Peyer's patch (tissue), 4 donors: ENCODE results near the gene HAND2. TPM values are rescaled to one million over a fixed set of nuclear protein-coding genes. Genes with fewer than 3 reads are reported as not detected.

ENCODE experiments used
- DNase-seq, 3 donors: peaks; one replicate each; pipeline ENCODE4 v3.0.0-alpha.2; 2017 to 2019
- H3K27ac ChIP-seq, 4 donors: fragments of 200-600 bp; sonication (generic); one replicate each; pipeline ENCODE4 v1.5.1; 2016 to 2019
- H3K27me3 ChIP-seq, 2 donors: fragments of 200-600 bp; sonication (generic); one replicate each; pipeline ENCODE4 v1.5.1; 2019
- H3K36me3 ChIP-seq, 3 donors: fragments of 200-600 bp; sonication (generic); one replicate each; pipeline ENCODE4 v1.5.1; 2016 to 2019
- H3K4me1 ChIP-seq, 4 donors: fragments of 200-600 bp; sonication (generic); one replicate each; pipeline ENCODE4 v1.5.1; 2016 to 2019
- H3K4me3 ChIP-seq, 4 donors: fragments of 200-600 bp; sonication (generic); 1 replicate in 3 of 4; 2 replicates in 1 of 4; pipeline ENCODE4 v1.5.1; 2016 to 2019; ENCODE audit warnings: mild to moderate bottlenecking in 1 of 4
- H3K9me3 ChIP-seq, 4 donors: fragments of 200-600 bp; sonication (generic); one replicate each; pipeline ENCODE4 v1.5.1; 2016 to 2019; ENCODE audit warnings: mild to moderate bottlenecking in 1 of 4
- CTCF ChIP-seq, 6 experiments: fragments of 450-650 bp in 4 of 6; fragments of 200-600 bp in 2 of 6; sonication (generic) in 1 of 6; IDR thresholded peaks; one replicate each; pipeline ENCODE4 v1.5.1; 2017 to 2019; ENCODE audit warnings: antibody characterized with exemption in 6 of 6, mild to moderate bottlenecking in 3 of 6, moderate library complexity in 1 of 6
- POLR2A ChIP-seq, 2 donors: fragments of 450-650 bp; IDR thresholded peaks; one replicate each; pipeline ENCODE4 v1.5.1; 2017; ENCODE audit warnings: antibody characterized with exemption in 2 of 2, mild to moderate bottlenecking in 2 of 2, moderate library complexity in 2 of 2
- total RNA-seq, 4 donors: library from RNA; depleted of rRNA; stranded (reverse); fragments of >200 nt; gene quantifications; one replicate each; pipeline ENCODE4 v1.1.0, GENCODE V29; 2016

HAND2 gene
- total RNA-seq, 4 donors from 2014 or later, result 4.9 to 40.4 (median 9.1) TPM; not detected in 1

- Histone ChIP-seq H3K27ac (no peak overlapping the region), H3K9me3 (no peaks in the 10 kb centered on the region), H3K27me3 (no peaks in the 10 kb centered on the region), H3K36me3 (no peaks in the 10 kb centered on the region), H3K4me1 (no peaks in the 10 kb centered on the region), H3K4me3 (no peak overlapping the region)
- DNase-seq, result no peak
- TF ChIP-seq POLR2A (IDR thresholded peaks at IDR 0.05) (no peak), CTCF (IDR thresholded peaks at IDR 0.05) (no peak)
These were observed 43.3 kb upstream of the HAND2 start for GRCh38 chr4:173573286-173573685.

- DNase-seq, result no peak
- no peaks in the 10 kb centered on the region for H3K27me3 ChIP-seq
- H3K9me3 ChIP-seq, result no peaks in the 10 kb centered on the region
- H3K27ac ChIP-seq, result no peak overlapping the region
- no peaks in the 10 kb centered on the region for H3K4me1 ChIP-seq
- no peak for TF ChIP-seq POLR2A (IDR thresholded peaks at IDR 0.05)
- TF ChIP-seq CTCF (IDR thresholded peaks at IDR 0.05), result no peak
- H3K4me3 ChIP-seq, result no peak overlapping the region
- H3K36me3 ChIP-seq, result no peaks in the 10 kb centered on the region
These were observed 42.6 kb upstream of the HAND2 start for GRCh38 chr4:173572493-173573129.

GRCh38 chr4:173571620-173572019, 41.6 kb upstream of the HAND2 start:
- TF ChIP-seq POLR2A (IDR thresholded peaks at IDR 0.05), result no peak
- TF ChIP-seq CTCF (IDR thresholded peaks at IDR 0.05), result no peak
- H3K9me3 ChIP-seq, result no peaks in the 10 kb centered on the region
- H3K4me3 ChIP-seq, result no peak overlapping the region
- no peaks in the 10 kb centered on the region for H3K4me1 ChIP-seq
- H3K27me3 ChIP-seq, result no peaks in the 10 kb centered on the region
- H3K36me3 ChIP-seq, result no peaks in the 10 kb centered on the region
- H3K27ac ChIP-seq, result no peak overlapping the region
- no peak for DNase-seq

GRCh38 chr4:173565281-173565680, 35.3 kb upstream of the HAND2 start:
- TF ChIP-seq CTCF (IDR thresholded peaks at IDR 0.05), result no peak
- TF ChIP-seq POLR2A (IDR thresholded peaks at IDR 0.05), result no peak
- no peak for DNase-seq
- Histone ChIP-seq H3K4me1 (no peaks in the 10 kb centered on the region), H3K27me3 (no peaks in the 10 kb centered on the region), H3K36me3 (no peaks in the 10 kb centered on the region), H3K4me3 (no peak overlapping the region), H3K9me3 (no peaks in the 10 kb centered on the region), H3K27ac (no peak overlapping the region)

GRCh38 chr4:173564461-173564860, 34.4 kb upstream of the HAND2 start:
- no peak for DNase-seq
- Histone ChIP-seq H3K9me3 (no peaks in the 10 kb centered on the region), H3K27me3 (no peaks in the 10 kb centered on the region), H3K4me1 (no peaks in the 10 kb centered on the region), H3K4me3 (no peak overlapping the region), H3K27ac (no peak overlapping the region), H3K36me3 (no peaks in the 10 kb centered on the region)
- TF ChIP-seq CTCF (IDR thresholded peaks at IDR 0.05) (no peak), POLR2A (IDR thresholded peaks at IDR 0.05) (no peak)

- Histone ChIP-seq H3K27me3 (no peaks in the 10 kb centered on the region), H3K9me3 (no peaks in the 10 kb centered on the region), H3K27ac (no peak overlapping the region), H3K4me1 (no peaks in the 10 kb centered on the region), H3K4me3 (no peak overlapping the region), H3K36me3 (no peaks in the 10 kb centered on the region)
- TF ChIP-seq POLR2A (IDR thresholded peaks at IDR 0.05), result no peak
- no peak for TF ChIP-seq CTCF (IDR thresholded peaks at IDR 0.05)
- DNase-seq, result no peak
These were observed 30.9 kb upstream of the HAND2 start for GRCh38 chr4:173560896-173561295.
